Thymus (tissue), 11 donors: ENCODE results near the gene CXCR6. TPM values are rescaled to one million over a fixed set of nuclear protein-coding genes. Genes with fewer than 3 reads are reported as not detected.
A peak's percentile ranks its signal among the peaks of the same experiment; 100 is the strongest.

ENCODE experiments used
- DNase-seq, 9 donors: peaks; one replicate each; pipeline ENCODE4 v3.0.0-alpha.2; 2013; ENCODE audit warnings: low spot score in 9 of 9, low read depth in 6 of 9, missing footprints in 1 of 9
- H3K27ac ChIP-seq, 2 donors: one replicate each; pipeline ENCODE4 v1.5.1; 2013; ENCODE audit warnings: control low read depth in 1 of 2, low read depth in 1 of 2, low read length in 1 of 2, mild to moderate bottlenecking in 1 of 2, moderate library complexity in 1 of 2
- H3K27me3 ChIP-seq, 2 donors: one replicate each; pipeline ENCODE4 v1.5.1; 2013; ENCODE audit warnings: low read length in 1 of 2; ENCODE audit not compliant: control insufficient read depth in 2 of 2, insufficient read depth in 1 of 2
- H3K36me3 ChIP-seq, 2 donors: one replicate each; pipeline ENCODE4 v1.5.1; 2013; ENCODE audit warnings: low read length in 1 of 2, mild to moderate bottlenecking in 1 of 2, moderate library complexity in 1 of 2; ENCODE audit not compliant: control insufficient read depth in 2 of 2, insufficient read depth in 2 of 2
- H3K4me1 ChIP-seq, 2 donors: one replicate each; pipeline ENCODE4 v1.5.1; 2013; ENCODE audit warnings: low read length in 2 of 2; ENCODE audit not compliant: control insufficient read depth in 2 of 2, insufficient read depth in 2 of 2
- H3K4me3 ChIP-seq, 2 donors: one replicate each; pipeline ENCODE4 v1.5.1; 2013; ENCODE audit warnings: low read length in 2 of 2, control low read depth in 1 of 2, mild to moderate bottlenecking in 1 of 2
- H3K9me3 ChIP-seq, 2 donors: one replicate each; pipeline ENCODE4 v1.5.1; 2013; ENCODE audit warnings: low read length in 1 of 2, mild to moderate bottlenecking in 1 of 2; ENCODE audit not compliant: control insufficient read depth in 2 of 2, insufficient read depth in 1 of 2
- WGBS: extraction: QIAGEN DNeasy Blood & Tissue Kit; methylation state at CpG from one replicate; pipeline ENCODE4 v1.1.7; 2013; 5-methylcytosine and 5-hydroxymethylcytosine counted together
- polyA plus RNA-seq: library from polyadenylated mRNA; stranded (reverse); fragments of 200-250 nt; gene quantifications from one replicate; pipeline ENCODE4 v1.2.3, GENCODE V29; 2013
- total RNA-seq: library from RNA; stranded (reverse); fragments of 120-200 nt; gene quantifications from one replicate; pipeline ENCODE4 v1.2.4, GENCODE V29; 2013
- donor health status: healthy.

Gene CXCR6
- total and polyA plus RNA-seq, 2 donors: 8.5 to 10.4 TPM

DNA sequence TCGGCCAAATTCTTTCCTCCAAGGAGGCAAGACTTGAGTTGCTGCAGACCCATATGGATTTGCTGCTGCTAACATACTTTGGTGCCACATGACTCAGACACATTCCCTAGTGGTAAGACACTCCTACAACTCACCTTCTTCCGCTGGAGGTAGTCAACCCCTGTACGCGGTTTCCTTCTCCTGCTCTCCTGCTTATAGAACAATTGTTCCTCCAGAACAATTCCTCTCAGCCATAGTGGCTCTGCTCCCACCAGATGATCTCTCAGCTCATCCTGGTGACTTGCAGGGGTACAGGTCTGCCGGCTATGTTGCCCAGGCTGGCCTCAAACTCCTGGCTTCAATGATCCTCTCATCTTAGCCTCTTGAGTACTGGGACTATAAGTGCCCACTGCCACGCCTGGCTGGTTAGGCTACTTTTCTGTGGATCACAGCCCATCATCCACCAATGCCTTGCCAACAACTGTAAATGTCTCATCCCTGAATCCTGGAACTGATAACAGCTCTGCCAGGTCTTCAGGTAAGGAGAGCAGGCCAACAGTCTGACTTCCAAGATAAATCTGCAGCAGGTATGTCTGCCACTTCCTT, 2.4 kb upstream of the CXCR6 start:
- no peak for DNase-seq
- Histone ChIP-seq H3K4me3 (no peak overlapping the region), H3K36me3 (peaks cover 30 to 56% of the 10 kb centered on the region in 2 donors), H3K9me3 (peaks cover 0 to 8% of the 10 kb centered on the region in 2 donors), H3K27ac (no peak overlapping the region), H3K4me1 (peaks cover 16 to 66% of the 10 kb centered on the region in 2 donors), H3K27me3 (no peaks in the 10 kb centered on the region)
- 99% methylated on average over 6 of the region's 6 CpGs for WGBS

DNA sequence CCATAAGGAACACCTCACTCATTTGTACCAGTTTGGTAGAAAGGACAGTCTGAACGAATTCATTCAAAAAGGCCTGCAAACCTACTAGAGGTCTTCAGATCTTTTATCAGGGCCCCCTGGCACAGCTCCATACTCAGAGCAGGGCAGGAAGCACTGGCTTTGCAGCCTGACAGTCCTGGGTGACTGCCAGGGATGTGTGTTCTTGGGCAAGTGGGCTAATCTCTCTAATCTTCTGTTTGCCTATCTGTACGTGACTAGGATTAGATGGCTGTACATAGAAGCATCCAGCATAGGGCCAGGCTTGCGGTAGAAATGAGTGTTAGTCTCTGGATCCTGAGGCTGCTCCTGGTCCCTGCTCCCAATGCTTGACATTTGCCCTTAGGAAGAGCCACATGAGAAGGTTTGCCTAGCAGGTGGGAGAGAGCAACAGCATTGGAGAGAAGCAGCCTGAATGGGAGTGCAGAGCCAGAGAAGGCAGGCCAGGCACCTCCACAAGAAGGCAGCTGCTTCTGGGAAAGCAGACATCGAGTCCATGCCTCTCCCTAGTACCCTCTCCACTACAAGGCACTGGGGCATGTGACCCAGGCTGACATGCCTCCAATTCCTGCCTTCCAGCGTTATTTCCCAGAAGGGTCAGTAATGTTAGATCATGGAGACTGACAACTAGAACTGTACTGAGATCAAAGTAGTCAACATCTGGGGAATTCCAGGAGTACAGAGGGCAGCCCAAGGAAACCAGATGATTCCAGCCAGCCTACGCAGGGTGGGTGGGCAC, 1.0 kb upstream of the CXCR6 start:
- Histone ChIP-seq H3K4me1 (peaks cover 19 to 68% of the 10 kb centered on the region in 2 donors), H3K27me3 (no peaks in the 10 kb centered on the region), H3K36me3 (peaks cover 28 to 57% of the 10 kb centered on the region in 2 donors), H3K4me3 (no peak overlapping the region), H3K27ac (no peak overlapping the region), H3K9me3 (peaks cover 0 to 8% of the 10 kb centered on the region in 2 donors)
- 56% methylated on average over 6 of the region's 6 CpGs for WGBS
- DNase-seq: no peak

DNA sequence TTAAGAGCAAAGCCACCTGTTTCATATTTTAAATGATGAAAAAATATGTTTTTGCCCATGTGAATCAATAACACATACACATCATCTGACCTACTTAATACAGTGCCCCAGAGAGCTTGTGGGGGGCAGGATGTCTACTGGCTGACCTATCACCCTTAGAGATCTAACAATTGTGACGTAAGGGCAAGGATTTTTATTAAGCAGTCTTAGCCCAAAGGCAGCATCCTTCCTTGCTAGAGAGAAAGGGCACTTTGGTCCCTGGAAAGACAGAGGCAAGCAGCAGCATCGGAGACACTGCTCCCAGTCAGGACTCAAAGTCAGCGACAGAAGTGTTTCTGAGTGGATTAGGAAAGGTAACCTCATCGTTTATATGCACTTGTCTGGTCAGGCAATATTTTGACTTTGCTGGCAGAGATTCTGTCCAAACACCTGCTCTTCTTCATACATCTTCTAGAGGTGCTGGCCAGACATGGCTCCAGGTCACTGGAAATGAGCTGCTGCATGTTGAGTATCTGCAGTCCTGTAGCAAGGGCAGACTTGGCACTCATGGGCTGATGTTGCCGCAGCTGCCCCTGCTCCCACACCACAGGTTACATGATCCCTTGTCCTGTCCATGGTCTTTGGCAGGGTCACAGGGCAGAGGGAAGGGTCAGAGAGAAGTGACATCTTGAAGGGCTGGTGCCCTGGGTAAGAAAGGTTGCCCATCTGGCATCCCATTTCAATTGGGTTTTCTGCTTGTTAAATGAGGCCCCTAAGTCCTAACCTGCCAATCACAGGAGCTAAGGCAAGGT, 1.8 kb downstream of the CXCR6 start:
- Histone ChIP-seq H3K4me1 (peaks cover 25 to 59% of the 10 kb centered on the region in 2 donors), H3K27me3 (no peaks in the 10 kb centered on the region), H3K9me3 (peaks cover 0 to 11% of the 10 kb centered on the region in 2 donors), H3K4me3 (no peak overlapping the region), H3K36me3 (peaks cover 47 to 69% of the 10 kb centered on the region in 2 donors), H3K27ac (no peak overlapping the region)
- whole genome bisulfite sequencing: 94% methylated on average over 5 of the region's 5 CpGs
- DNase-seq: no peak

GRCh38 chr3:45946307-45946706, 3.0 kb downstream of the CXCR6 start:
- Histone ChIP-seq H3K4me3 (no peak overlapping the region), H3K27me3 (no peaks in the 10 kb centered on the region), H3K36me3 (peaks cover 56 to 70% of the 10 kb centered on the region in 2 donors), H3K9me3 (peaks cover 0 to 4% of the 10 kb centered on the region in 2 donors), H3K27ac (no peak overlapping the region), H3K4me1 (peaks cover 32 to 72% of the 10 kb centered on the region in 2 donors)
- DNase-seq: no peak
- WGBS: 100% methylated on average over 1 of the region's 1 CpG

GRCh38 chr3:45946875-45947274, 3.6 kb downstream of the CXCR6 start:
- Histone ChIP-seq H3K27ac (no peak overlapping the region), H3K9me3 (peaks cover 0 to 4% of the 10 kb centered on the region in 2 donors), H3K4me1 (peaks cover 32 to 72% of the 10 kb centered on the region in 2 donors), H3K27me3 (no peaks in the 10 kb centered on the region), H3K4me3 (no peak overlapping the region), H3K36me3 (peaks cover 62 to 76% of the 10 kb centered on the region in 2 donors)
- 55% methylated on average over 3 of the region's 3 CpGs for WGBS
- no peak for DNase-seq

DNA sequence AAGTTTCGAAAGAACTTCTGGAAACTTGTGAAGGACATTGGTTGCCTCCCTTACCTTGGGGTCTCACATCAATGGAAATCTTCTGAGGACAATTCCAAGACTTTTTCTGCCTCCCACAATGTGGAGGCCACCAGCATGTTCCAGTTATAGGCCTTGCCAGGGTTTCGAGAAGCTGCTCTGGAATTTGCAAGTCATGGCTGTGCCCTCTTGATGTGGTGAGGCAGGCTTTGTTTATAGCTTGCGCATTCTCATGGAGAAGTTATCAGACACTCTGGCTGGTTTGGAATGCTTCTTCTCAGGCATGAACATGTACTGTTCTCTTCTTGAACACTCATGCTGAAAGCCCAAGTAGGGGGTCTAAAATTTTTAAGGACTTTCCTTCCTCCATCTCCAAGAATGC, 4.1 kb downstream of the CXCR6 start:
- 87% methylated on average over 3 of the region's 3 CpGs for WGBS
- Histone ChIP-seq H3K27ac (no peak overlapping the region), H3K36me3 (peaks cover 62 to 78% of the 10 kb centered on the region in 2 donors)

GRCh38 chr3:45948311-45948781, 5.1 kb downstream of the CXCR6 start:
- no peaks in the 10 kb centered on the region for H3K27me3 ChIP-seq
- peak overlapping the region in 1 of 2 donors; percentile 49 for H3K27ac ChIP-seq
- H3K36me3 ChIP-seq: peaks cover 68 to 83% of the 10 kb centered on the region in 2 donors
- peaks cover 0 to 4% of the 10 kb centered on the region in 2 donors for H3K9me3 ChIP-seq
- peaks cover 23 to 57% of the 10 kb centered on the region in 2 donors for H3K4me1 ChIP-seq
- 96% methylated on average over 6 of the region's 6 CpGs for WGBS
- no peak overlapping the region for H3K4me3 ChIP-seq
- DNase-seq: no peak

More for the DNA sequence above, 4.1 kb downstream of the CXCR6 start:
- Histone ChIP-seq H3K4me1 (peaks cover 32 to 67% of the 10 kb centered on the region in 2 donors), H3K4me3 (no peak overlapping the region), H3K27me3 (no peaks in the 10 kb centered on the region), H3K9me3 (peaks cover 0 to 4% of the 10 kb centered on the region in 2 donors)
- no peak for DNase-seq

- no peak overlapping the region for H3K4me3 ChIP-seq
- H3K9me3 ChIP-seq: peaks cover 0 to 4% of the 10 kb centered on the region in 2 donors
- peaks cover 20 to 52% of the 10 kb centered on the region in 2 donors for H3K4me1 ChIP-seq
- no peaks in the 10 kb centered on the region for H3K27me3 ChIP-seq
- H3K27ac ChIP-seq: peak overlapping the region in 1 of 2 donors; percentile 49
- DNase-seq: peak in 3 of 9 donors; percentile 32 to 61 (median 51)
- H3K36me3 ChIP-seq: peaks cover 73 to 88% of the 10 kb centered on the region in 2 donors
- 91% methylated on average over 6 of the region's 6 CpGs for WGBS
Measured at GRCh38 chr3:45948881-45949280, 5.6 kb downstream of the CXCR6 start.
